Measurements from ENCODE around the gene TUBE1. TPM values are rescaled to one million over a fixed set of nuclear protein-coding genes. Genes with fewer than 3 reads are reported as not detected.
"Not testable (repeated sequence)": the region's sequence is repeated elsewhere in the genome, so short reads cannot be mapped to it uniquely, and the experiment has no call there.

Gene TUBE1
- total and polyA plus RNA-seq, 2 donors (not counting 1 experiment from before 2014, with no cell fraction given), result 10.8 to 48.6 TPM

- H4K20me1 ChIP-seq (ENCODE audit: control insufficient read depth, extremely low read depth, insufficient read depth, low read length), result no peaks in the 10 kb centered on the region
- no peaks in the 10 kb centered on the region for H3K4me1 ChIP-seq (ENCODE audit: control insufficient read depth, extremely low read depth, insufficient read depth, low read length)
- H2AFZ ChIP-seq (ENCODE audit: low read length), result no peak overlapping the region
- no peak overlapping the region for H3K9ac ChIP-seq (ENCODE audit: insufficient read depth, low read length)
- H3K27me3 ChIP-seq (ENCODE audit: control insufficient read depth, insufficient read depth, low read length), result no peaks in the 10 kb centered on the region
- H3K79me2 ChIP-seq (ENCODE audit: control insufficient read depth, insufficient read depth, low read length), result no peaks in the 10 kb centered on the region
- TF ChIP-seq EZH2 (IDR thresholded peaks at IDR 0.05; ENCODE audit: low read length, missing control alignments) (no peak), CTCF (conservative IDR thresholded peaks at IDR 0.05 in 1 of 2, IDR thresholded peaks at IDR 0.05 in 1 of 2; ENCODE audit: low read depth in 1 of 2, low read length in 2 of 2) (no peak)
- H3K27ac ChIP-seq (ENCODE audit: insufficient read depth, low read length), result no peak overlapping the region
- H3K36me3 ChIP-seq (ENCODE audit: control insufficient read depth, insufficient read depth, low read length), result peaks cover 23% of the 10 kb centered on the region
- no peaks in the 10 kb centered on the region for H3K9me3 ChIP-seq (ENCODE audit: control insufficient read depth, insufficient read depth, low read depth, low read length)
- peak in 1 of 2 donors; percentile 33 for DNase-seq (ENCODE audit: low read depth in 2 of 2)
- H3K4me3 ChIP-seq (replicated peaks in 1 of 4; ENCODE audit: control extremely low read depth in 1 of 4, insufficient read depth in 1 of 4, low read depth in 3 of 4, low read length in 4 of 4), result no peak overlapping the region
- no peak overlapping the region for H3K4me2 ChIP-seq (ENCODE audit: extremely low read depth, insufficient read depth, low read length)
Measured at GRCh38 chr6:112109262-112109661, 22.0 kb upstream of the TUBE1 start.

GRCh38 chr6:112106562-112106961 lies 19.3 kb upstream of the TUBE1 start:
- H3K36me3 ChIP-seq (ENCODE audit: control insufficient read depth, insufficient read depth, low read length), result peaks cover 17% of the 10 kb centered on the region
- H3K9ac ChIP-seq (ENCODE audit: insufficient read depth, low read length), result no peak overlapping the region
- H2AFZ ChIP-seq (ENCODE audit: low read length), result no peak overlapping the region
- no peak for TF ChIP-seq EZH2 (IDR thresholded peaks at IDR 0.05; ENCODE audit: low read length, missing control alignments)
- TF ChIP-seq CTCF (conservative IDR thresholded peaks at IDR 0.05 in 1 of 2, IDR thresholded peaks at IDR 0.05 in 1 of 2; ENCODE audit: low read depth in 1 of 2, low read length in 2 of 2), result no peak
- H3K4me3 ChIP-seq (replicated peaks in 1 of 4; ENCODE audit: control extremely low read depth in 1 of 4, insufficient read depth in 1 of 4, low read depth in 3 of 4, low read length in 4 of 4), result no peak overlapping the region
- H3K9me3 ChIP-seq (ENCODE audit: control insufficient read depth, insufficient read depth, low read depth, low read length), result no peaks in the 10 kb centered on the region
- no peaks in the 10 kb centered on the region for H3K27me3 ChIP-seq (ENCODE audit: control insufficient read depth, insufficient read depth, low read length)
- H3K4me1 ChIP-seq (ENCODE audit: control insufficient read depth, extremely low read depth, insufficient read depth, low read length), result no peaks in the 10 kb centered on the region
- no peaks in the 10 kb centered on the region for H4K20me1 ChIP-seq (ENCODE audit: control insufficient read depth, extremely low read depth, insufficient read depth, low read length)
- no peak overlapping the region for H3K4me2 ChIP-seq (ENCODE audit: extremely low read depth, insufficient read depth, low read length)
- H3K27ac ChIP-seq (ENCODE audit: insufficient read depth, low read length), result no peak overlapping the region
- DNase-seq (ENCODE audit: low read depth in 2 of 2), result no peak
- no peaks in the 10 kb centered on the region for H3K79me2 ChIP-seq (ENCODE audit: control insufficient read depth, insufficient read depth, low read length)

- H3K27ac ChIP-seq (ENCODE audit: insufficient read depth, low read length); H2AFZ ChIP-seq (ENCODE audit: low read length); DNase-seq (ENCODE audit: low read depth in 2 of 2); H3K4me1 ChIP-seq (ENCODE audit: control insufficient read depth, extremely low read depth, insufficient read depth, low read length); H3K9ac ChIP-seq (ENCODE audit: insufficient read depth, low read length); H3K9me3 ChIP-seq (ENCODE audit: control insufficient read depth, insufficient read depth, low read depth, low read length); H3K4me2 ChIP-seq (ENCODE audit: extremely low read depth, insufficient read depth, low read length); H3K79me2 ChIP-seq (ENCODE audit: control insufficient read depth, insufficient read depth, low read length); H3K27me3 ChIP-seq (ENCODE audit: control insufficient read depth, insufficient read depth, low read length); H3K4me3 ChIP-seq (replicated peaks in 1 of 4; ENCODE audit: control extremely low read depth in 1 of 4, insufficient read depth in 1 of 4, low read depth in 3 of 4, low read length in 4 of 4); H4K20me1 ChIP-seq (ENCODE audit: control insufficient read depth, extremely low read depth, insufficient read depth, low read length): not testable (repeated sequence)
- peaks cover 17% of the 10 kb centered on the region for H3K36me3 ChIP-seq (ENCODE audit: control insufficient read depth, insufficient read depth, low read length)
Measured at GRCh38 chr6:112106026-112106425, 18.7 kb upstream of the TUBE1 start.

Data from fibroblast of lung (primary cell).